Upper lobe of left lung (tissue), 6 donors: ENCODE measurements around the gene CD34. TPM values are rescaled to one million over a fixed set of nuclear protein-coding genes. Genes with fewer than 3 reads are reported as not detected.

ENCODE experiments used
- ATAC-seq, 2 donors: fragments of 200-7000 bp; cut with Tn5 transposase; one replicate each; pipeline ENCODE4 v1.9.1; 2022; ENCODE audit warnings: mild to moderate bottlenecking in 2 of 2, moderate library complexity in 2 of 2; ENCODE audit not compliant: low FRiP score in 2 of 2
- DNase-seq, 2 donors: peaks; one replicate each; pipeline ENCODE4 v3.0.0-alpha.2; 2019 to 2020
- H3K27ac ChIP-seq, 4 donors: fragments of 200-600 bp; sonication (generic); one replicate each; pipeline ENCODE4 v1.5.1; 2016 to 2019
- H3K27me3 ChIP-seq, 4 donors: fragments of 200-600 bp; sonication (generic); one replicate each; pipeline ENCODE4 v1.5.1; 2017 to 2019
- H3K36me3 ChIP-seq, 4 donors: fragments of 200-600 bp; sonication (generic); one replicate each; pipeline ENCODE4 v1.5.1; 2016 to 2019
- H3K4me1 ChIP-seq, 4 donors: fragments of 200-600 bp; sonication (generic); one replicate each; pipeline ENCODE4 v1.5.1; 2018 to 2019
- H3K4me3 ChIP-seq, 4 donors: fragments of 200-600 bp; sonication (generic); one replicate each; pipeline ENCODE4 v1.5.1; 2017 to 2019; ENCODE audit warnings: mild to moderate bottlenecking in 2 of 4, moderate library complexity in 1 of 4
- H3K9me3 ChIP-seq, 4 donors: fragments of 200-600 bp; sonication (generic); one replicate each; pipeline ENCODE4 v1.5.1; 2018 to 2019
- CTCF ChIP-seq, 6 experiments: fragments of 450-650 bp in 4 of 6; fragments of 200-600 bp in 2 of 6; sonication (generic) in 2 of 6; IDR thresholded peaks; one replicate each; pipeline ENCODE4 v1.5.1; 2016 to 2019; ENCODE audit warnings: antibody characterized with exemption in 6 of 6
- EP300 ChIP-seq, 4 donors: sonication (generic); formaldehyde crosslinking; IDR thresholded peaks; one replicate each; pipeline ENCODE4 v1.5.1; 2017; ENCODE audit warnings: antibody characterized with exemption in 4 of 4, control low read depth in 2 of 4
- POLR2A ChIP-seq, 4 donors: fragments of 450-650 bp; IDR thresholded peaks; one replicate each; pipeline ENCODE4 v1.5.1; 2016 to 2017; ENCODE audit warnings: antibody characterized with exemption in 4 of 4, mild to moderate bottlenecking in 2 of 4
- POLR2AphosphoS5 ChIP-seq, 2 donors: sonication (generic); formaldehyde crosslinking; IDR thresholded peaks; one replicate each; pipeline ENCODE4 v1.5.1; 2017; ENCODE audit warnings: antibody characterized with exemption in 2 of 2
- WGBS, 2 donors: methylation state at CpG; one replicate each; pipeline ENCODE4 v1.1.5; 2017 to 2018; 5-methylcytosine and 5-hydroxymethylcytosine counted together
- total RNA-seq, 6 donors: library from RNA; depleted of rRNA in 4 of 6; stranded (reverse); fragments of >200 nt in 4 of 6; gene quantifications; one replicate each; pipeline versions ENCODE4 v1.1.0 to v1.2.1, GENCODE V29; 2016 to 2021
- donor health status: DM: no; HTN: no; CAD: no; lungs with moderate emphysema.
- donor health status: DM: no; HTN: yes; CAD: no; lungs with severe emphysema.

The CD34 gene
- total RNA-seq, 6 donors from 2014 or later = 8.8 to 78.2 (median 22.4) TPM

- Histone ChIP-seq H3K36me3 (peaks cover 0 to 35% (median 10%) of the 10 kb centered on the region in 4 donors), H3K9me3 (no peaks in the 10 kb centered on the region), H3K27me3 (no peaks in the 10 kb centered on the region), H3K4me1 (peaks cover 60 to 80% (median 70%) of the 10 kb centered on the region in 4 donors), H3K27ac (peak overlapping the region in 3 of 4 donors; percentile 20 to 64 (median 35)), H3K4me3 (no peak overlapping the region)
- DNase-seq = no peak
- TF ChIP-seq POLR2AphosphoS5 (IDR thresholded peaks at IDR 0.05) = no peak
- no peak for TF ChIP-seq EP300 (IDR thresholded peaks at IDR 0.05)
- no peak for TF ChIP-seq POLR2A (IDR thresholded peaks at IDR 0.05)
- TF ChIP-seq CTCF (IDR thresholded peaks at IDR 0.05) = no peak
- ATAC-seq = no peak
- WGBS, 2 donors = 64 to 71% methylated on average over 9 of the region's 9 CpGs
Measured at GRCh38 chr1:207861442-207862177, 49.3 kb downstream of the CD34 start.

DNA sequence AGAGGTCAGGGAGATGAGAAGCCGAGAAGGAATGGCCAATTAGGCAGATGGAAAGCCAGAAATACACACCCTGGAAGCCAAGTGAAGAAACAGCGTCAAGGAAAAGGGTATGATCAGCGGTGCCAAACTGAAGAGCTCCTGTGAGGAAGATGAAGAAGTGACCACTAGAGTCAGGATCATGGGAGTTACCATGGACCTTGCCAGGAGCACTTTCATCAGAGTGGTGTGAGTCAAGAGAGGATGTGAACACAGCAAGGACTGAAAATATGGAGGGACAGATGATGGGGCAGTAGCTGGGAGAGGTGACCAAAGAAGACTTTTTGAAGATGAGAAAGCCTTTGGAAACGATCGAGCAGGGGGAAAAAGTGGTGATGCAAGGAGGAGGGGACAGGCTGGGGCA is 50.4 kb downstream of the CD34 start:
- ATAC-seq (no peak), DNase-seq (no peak)
- Histone ChIP-seq H3K4me1 (peaks cover 49 to 74% (median 65%) of the 10 kb centered on the region in 4 donors), H3K4me3 (no peak overlapping the region), H3K27ac (peak overlapping the region in 1 of 4 donors; percentile 38), H3K36me3 (peaks cover 0 to 28% (median 10%) of the 10 kb centered on the region in 4 donors), H3K9me3 (no peaks in the 10 kb centered on the region), H3K27me3 (no peaks in the 10 kb centered on the region)
- no peak for TF ChIP-seq EP300 (IDR thresholded peaks at IDR 0.05)
- TF ChIP-seq POLR2A (IDR thresholded peaks at IDR 0.05) = no peak
- no peak for TF ChIP-seq POLR2AphosphoS5 (IDR thresholded peaks at IDR 0.05)
- no peak for TF ChIP-seq CTCF (IDR thresholded peaks at IDR 0.05)
- 84 to 92% methylated on average over 5 of the region's 5 CpGs for WGBS, 2 donors

- peaks cover 0 to 31% (median 8%) of the 10 kb centered on the region in 4 donors for H3K36me3 ChIP-seq
- peak overlapping the region in 2 of 4 donors; percentile 37 to 55 for H3K27ac ChIP-seq
- H3K9me3 ChIP-seq = no peaks in the 10 kb centered on the region
- ATAC-seq (no peak), DNase-seq (no peak)
- no peaks in the 10 kb centered on the region for H3K27me3 ChIP-seq
- H3K4me3 ChIP-seq = no peak overlapping the region
- 38 to 54% methylated on average over 4 of the region's 4 CpGs for WGBS, 2 donors
- TF ChIP-seq POLR2A (IDR thresholded peaks at IDR 0.05) (no peak), EP300 (IDR thresholded peaks at IDR 0.05) (no peak), CTCF (IDR thresholded peaks at IDR 0.05) (no peak), POLR2AphosphoS5 (IDR thresholded peaks at IDR 0.05) (no peak)
- peaks cover 35 to 67% (median 53%) of the 10 kb centered on the region in 4 donors for H3K4me1 ChIP-seq
Measured at GRCh38 chr1:207858806-207859205, 52.1 kb downstream of the CD34 start.

GRCh38 chr1:207858281-207858680 is 52.6 kb downstream of the CD34 start:
- ATAC-seq (no peak), DNase-seq (no peak)
- Histone ChIP-seq H3K27me3 (no peaks in the 10 kb centered on the region), H3K9me3 (no peaks in the 10 kb centered on the region), H3K27ac (peak overlapping the region in 2 of 4 donors; percentile 37 to 55), H3K4me3 (no peak overlapping the region), H3K4me1 (peaks cover 36 to 67% (median 55%) of the 10 kb centered on the region in 4 donors), H3K36me3 (peaks cover 0 to 28% (median 5%) of the 10 kb centered on the region in 4 donors)
- TF ChIP-seq EP300 (IDR thresholded peaks at IDR 0.05) (no peak), POLR2A (IDR thresholded peaks at IDR 0.05) (no peak), POLR2AphosphoS5 (IDR thresholded peaks at IDR 0.05) (no peak), CTCF (IDR thresholded peaks at IDR 0.05) (no peak)
- whole genome bisulfite sequencing, 2 donors = 70 to 79% methylated on average over 1 of the region's 1 CpG
